Epithelial cell of proximal tubule (primary cell): ENCODE data around the gene BRAP. TPM values are rescaled to one million over a fixed set of nuclear protein-coding genes. Genes with fewer than 3 reads are reported as not detected.

Source experiments
- DNase-seq: peaks from one replicate; pipeline ENCODE4 v3.0.0-alpha.2; 2011; ENCODE audit warnings: low read depth
- H3K4me3 ChIP-seq: 2 replicates; pipeline ENCODE4 v1.5.1; 2011; ENCODE audit warnings: low read depth, mild to moderate bottlenecking, low read length
- total RNA-seq: library from RNA; depleted of rRNA; stranded (reverse); fragments of >200 nt; gene quantifications from 2 replicates; pipeline ENCODE4 v1.2.3, GENCODE V29; 2015
- TF ChIP-seq, protein P1 (sequence below): conservative IDR thresholded peaks from 2 replicates; pipeline ENCODE4 v1.5.1; 2012; ENCODE audit warnings: low read depth, mild to moderate bottlenecking, low read length

Gene BRAP
- total RNA-seq, 1 donor from 2014 or later, result 19.9 TPM

DNA sequence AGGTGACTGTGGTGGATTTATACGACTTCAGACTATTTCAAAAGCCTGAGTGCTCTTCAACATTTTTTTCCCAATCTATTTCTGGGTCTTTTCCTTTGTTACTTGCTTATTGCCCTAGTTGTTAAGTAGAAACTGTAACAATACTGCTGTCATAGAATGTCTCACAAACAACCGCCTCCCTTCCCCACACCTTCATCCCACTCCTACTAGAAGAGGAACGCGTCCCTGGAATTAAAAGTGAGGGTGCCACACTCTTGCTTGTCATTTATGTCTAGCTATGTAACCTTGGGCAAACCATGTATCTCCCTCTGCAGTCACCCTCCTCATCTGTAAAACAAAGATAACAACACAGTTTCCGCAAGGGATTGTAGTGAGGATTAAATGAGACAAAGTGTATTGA, 8.6 kb downstream of the BRAP start:
- DNase-seq, result no peak
- TF ChIP-seq, protein P1, sequence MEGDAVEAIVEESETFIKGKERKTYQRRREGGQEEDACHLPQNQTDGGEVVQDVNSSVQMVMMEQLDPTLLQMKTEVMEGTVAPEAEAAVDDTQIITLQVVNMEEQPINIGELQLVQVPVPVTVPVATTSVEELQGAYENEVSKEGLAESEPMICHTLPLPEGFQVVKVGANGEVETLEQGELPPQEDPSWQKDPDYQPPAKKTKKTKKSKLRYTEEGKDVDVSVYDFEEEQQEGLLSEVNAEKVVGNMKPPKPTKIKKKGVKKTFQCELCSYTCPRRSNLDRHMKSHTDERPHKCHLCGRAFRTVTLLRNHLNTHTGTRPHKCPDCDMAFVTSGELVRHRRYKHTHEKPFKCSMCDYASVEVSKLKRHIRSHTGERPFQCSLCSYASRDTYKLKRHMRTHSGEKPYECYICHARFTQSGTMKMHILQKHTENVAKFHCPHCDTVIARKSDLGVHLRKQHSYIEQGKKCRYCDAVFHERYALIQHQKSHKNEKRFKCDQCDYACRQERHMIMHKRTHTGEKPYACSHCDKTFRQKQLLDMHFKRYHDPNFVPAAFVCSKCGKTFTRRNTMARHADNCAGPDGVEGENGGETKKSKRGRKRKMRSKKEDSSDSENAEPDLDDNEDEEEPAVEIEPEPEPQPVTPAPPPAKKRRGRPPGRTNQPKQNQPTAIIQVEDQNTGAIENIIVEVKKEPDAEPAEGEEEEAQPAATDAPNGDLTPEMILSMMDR, result no peak
- no peak overlapping the region for H3K4me3 ChIP-seq

DNA sequence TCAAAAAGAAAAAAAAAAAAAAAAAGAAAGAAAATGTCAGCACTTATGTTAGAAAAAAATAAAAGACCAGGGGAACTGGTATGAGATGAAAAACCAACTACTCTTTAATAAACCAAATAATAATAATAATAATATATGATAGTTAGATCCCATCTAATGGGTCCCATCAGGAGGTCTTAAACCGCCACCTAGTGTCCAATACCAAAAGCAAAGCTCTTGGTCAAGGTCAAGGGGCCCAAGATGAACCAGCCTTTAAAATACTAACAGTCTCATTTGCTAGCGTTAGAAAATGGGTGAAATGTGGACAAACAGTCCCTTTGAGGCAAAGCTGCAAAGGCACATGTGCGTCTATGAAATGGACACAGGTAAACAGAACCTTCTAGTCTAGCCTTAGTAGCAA, 12.3 kb downstream of the BRAP start:
- no peak for DNase-seq
- no peak overlapping the region for H3K4me3 ChIP-seq
- TF ChIP-seq, protein P1, result peak; percentile 61

DNA sequence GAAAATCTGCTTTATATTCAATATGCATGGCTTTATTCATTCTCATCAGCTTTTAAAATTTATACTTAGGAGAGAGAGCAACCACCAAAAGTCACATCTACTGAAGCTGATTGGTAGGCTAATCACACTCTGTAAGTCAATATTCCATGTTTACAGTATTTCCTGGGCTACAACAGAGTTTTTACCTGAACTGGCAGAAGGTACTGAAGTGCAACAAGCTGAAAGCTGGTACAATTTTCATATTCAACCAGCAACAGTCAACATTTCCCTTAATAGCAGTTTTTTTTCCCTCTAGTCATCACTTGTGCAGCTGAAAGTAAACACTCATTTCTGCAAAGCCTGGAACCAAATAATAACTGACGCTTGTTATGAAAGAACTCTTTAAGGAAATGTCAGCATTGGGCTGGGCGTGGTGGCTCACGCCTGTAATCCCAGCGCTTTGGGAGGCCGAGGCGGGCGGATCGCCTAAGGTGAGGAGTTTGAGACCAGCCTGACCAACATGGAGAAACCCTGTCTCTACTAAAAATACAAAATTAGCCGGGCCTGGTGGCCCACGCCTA, 12.9 kb downstream of the BRAP start:
- H3K4me3 ChIP-seq, result no peak overlapping the region
- DNase-seq, result no peak
- TF ChIP-seq, protein P1, result no peak

DNA sequence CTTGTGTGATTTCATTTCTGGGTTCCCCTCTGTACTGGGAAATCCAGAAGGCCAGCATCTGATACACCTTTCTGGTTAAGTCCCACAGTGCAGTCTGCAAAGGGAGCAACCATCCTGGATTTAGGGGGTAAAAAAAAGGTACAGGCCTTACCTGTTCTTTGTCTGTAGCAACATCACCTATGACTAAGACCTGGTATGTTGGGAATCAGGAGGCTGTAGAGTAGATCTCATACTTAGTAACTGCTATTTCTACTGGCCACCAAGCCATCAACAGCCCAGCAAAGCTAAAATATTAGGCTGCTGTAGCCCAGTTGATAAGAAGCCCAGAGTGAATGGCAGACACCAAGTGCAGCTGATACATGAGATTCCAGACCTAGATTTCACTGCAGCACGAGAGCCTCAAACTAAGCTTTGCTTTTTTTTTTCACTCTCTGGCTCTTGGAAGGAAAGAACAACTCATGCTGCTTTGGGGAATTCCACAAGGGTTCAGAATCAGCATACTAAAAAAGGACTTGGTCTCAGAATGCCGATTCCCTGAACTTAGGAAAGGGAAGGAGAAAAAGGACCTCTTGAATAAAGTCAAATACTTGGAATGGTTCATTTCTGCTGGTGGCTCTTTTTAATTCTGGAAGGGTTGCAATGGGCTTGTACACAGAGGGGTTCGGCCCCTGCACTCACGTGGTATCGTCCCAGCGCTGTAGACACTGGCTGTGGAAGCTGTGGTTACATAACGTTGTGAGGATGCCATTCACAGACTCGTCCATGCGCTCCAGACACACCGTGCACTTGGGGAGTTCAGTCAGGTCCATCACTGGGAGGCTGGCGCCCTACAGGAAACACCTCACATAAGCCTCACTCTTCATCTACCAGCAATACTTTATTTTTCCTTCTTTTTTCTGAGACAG, 20.5 kb downstream of the BRAP start:
- DNase-seq, result no peak
- TF ChIP-seq, protein P1, result no peak

DNA sequence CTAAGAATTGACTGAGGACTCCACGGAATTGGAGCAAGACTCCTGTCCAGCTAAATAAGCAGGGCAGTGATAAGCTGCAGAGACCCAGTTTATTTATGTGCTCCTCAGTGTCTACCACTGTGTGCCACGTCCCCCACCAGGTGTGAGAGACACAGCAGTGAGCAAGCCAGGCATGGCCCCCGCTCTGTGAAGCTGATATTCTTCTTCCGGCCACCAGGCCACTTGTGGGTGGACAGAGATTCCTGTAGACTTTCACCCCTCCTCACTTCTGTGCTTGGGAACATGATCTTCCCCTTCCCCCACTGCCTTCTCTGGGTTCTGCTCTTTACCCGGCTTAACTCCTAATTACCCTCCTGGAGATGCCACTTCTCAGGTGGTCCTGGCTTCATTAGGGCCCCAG, 21.3 kb downstream of the BRAP start:
- no peak for DNase-seq
- no peak overlapping the region for H3K4me3 ChIP-seq
- TF ChIP-seq, protein P1, result no peak

More for the DNA sequence above, 20.5 kb downstream of the BRAP start:
- no peak overlapping the region for H3K4me3 ChIP-seq

DNA sequence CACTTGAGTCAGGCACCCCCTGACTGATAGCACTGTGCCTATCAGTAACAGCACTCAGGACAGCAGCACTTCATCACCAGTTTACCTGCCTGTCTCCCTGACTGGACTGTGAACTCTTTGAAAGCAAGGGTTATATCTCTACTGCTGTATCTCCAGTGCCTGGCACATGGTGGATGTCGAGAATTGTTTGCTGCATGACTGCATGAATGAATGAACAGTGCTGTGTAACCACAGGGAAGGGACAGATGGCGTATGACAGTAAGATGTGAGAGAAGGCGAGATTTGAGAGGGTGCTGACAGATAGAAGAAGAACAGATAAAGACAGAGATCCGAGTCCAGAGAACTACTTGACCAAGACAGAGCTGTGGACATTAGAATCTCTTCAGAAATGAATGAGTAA, 29.7 kb downstream of the BRAP start:
- H3K4me3 ChIP-seq, result no peak overlapping the region
- TF ChIP-seq, protein P1, result no peak
- no peak for DNase-seq

DNA sequence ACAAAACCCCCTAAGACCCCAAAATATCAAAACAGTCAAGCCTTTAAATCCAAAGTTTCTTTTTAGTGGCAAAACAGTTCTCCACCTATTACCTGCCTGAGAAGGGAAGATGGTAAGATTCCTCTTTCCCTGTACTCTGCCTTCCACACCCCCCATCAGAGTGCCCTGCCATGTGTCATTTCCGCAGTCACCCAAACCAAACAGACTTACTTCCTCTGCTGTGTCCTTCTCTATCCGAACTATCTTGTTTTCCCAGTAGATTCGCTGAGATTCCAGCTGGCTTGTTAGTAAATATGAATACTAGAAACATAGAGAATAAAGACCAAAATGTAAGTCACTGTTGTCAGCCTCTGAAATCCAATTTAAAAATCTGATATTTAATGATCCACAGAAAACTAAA, 30.4 kb downstream of the BRAP start:
- no peak overlapping the region for H3K4me3 ChIP-seq
- no peak for DNase-seq
- TF ChIP-seq, protein P1, result no peak
